Smooth muscle cell (in vitro differentiated cells): ENCODE measurements around the gene DENND1B. TPM values are rescaled to one million over a fixed set of nuclear protein-coding genes. Genes with fewer than 3 reads are reported as not detected.

ENCODE experiments used
- DNase-seq: peaks from one replicate; lab custom pipeline; 2025; ENCODE audit not compliant: unreplicated experiment; lab: John Stamatoyannopoulos, UW
- H2AFZ ChIP-seq: fragments of 200-600 bp; sonication (generic); 2 replicates; pipeline ENCODE4 v1.6.0; 2016; ENCODE audit warnings: antibody characterized with exemption, low read depth, mild to moderate bottlenecking
- H3F3A ChIP-seq: fragments of 200-600 bp; sonication (generic); 2 replicates; pipeline ENCODE4 v1.6.0; 2017; ENCODE audit warnings: antibody characterized with exemption, low read depth
- H3K27ac ChIP-seq: fragments of 200-600 bp; sonication (generic); 2 replicates; pipeline ENCODE4 v1.5.1; 2016; ENCODE audit warnings: low read depth, mild to moderate bottlenecking
- H3K27me3 ChIP-seq: fragments of 200-600 bp; sonication (generic); 2 replicates; pipeline ENCODE4 v1.6.1; 2016; ENCODE audit warnings: low read depth, mild to moderate bottlenecking
- H3K36me3 ChIP-seq: fragments of 200-600 bp; sonication (generic); 2 replicates; pipeline ENCODE4 v1.5.1; 2016; ENCODE audit warnings: low read depth
- H3K4me1 ChIP-seq: fragments of 200-600 bp; sonication (generic); 2 replicates; pipeline ENCODE4 v1.5.1; 2016; ENCODE audit warnings: low read depth
- H3K4me2 ChIP-seq: fragments of 200-600 bp; sonication (generic); 2 replicates; pipeline ENCODE4 v1.6.0; 2016; ENCODE audit warnings: mild to moderate bottlenecking
- H3K4me3 ChIP-seq: fragments of 200-600 bp; sonication (generic); 2 replicates; pipeline ENCODE4 v1.5.1; 2016; ENCODE audit warnings: mild to moderate bottlenecking
- H3K79me2 ChIP-seq: fragments of 200-600 bp; sonication (generic); 2 replicates; pipeline ENCODE4 v1.6.0; 2016; ENCODE audit warnings: low read depth, mild to moderate bottlenecking
- H3K9ac ChIP-seq: fragments of 200-600 bp; sonication (generic); 2 replicates; pipeline ENCODE4 v1.6.0; 2016; ENCODE audit warnings: low read depth
- H3K9me3 ChIP-seq: fragments of 200-600 bp; sonication (generic); replicated peaks from 2 replicates; pipeline ENCODE4 v1.5.1; 2016; ENCODE audit warnings: low read depth
- H4K20me1 ChIP-seq: fragments of 200-600 bp; sonication (generic); 2 replicates; pipeline ENCODE4 v1.6.0; 2016; ENCODE audit warnings: low read depth
- CTCF ChIP-seq: fragments of 200-600 bp; sonication (generic); IDR thresholded peaks from 2 replicates; pipeline ENCODE4 v1.5.1; 2017; ENCODE audit warnings: borderline replicate concordance, mild to moderate bottlenecking, antibody characterized with exemption; ENCODE audit not compliant: insufficient read depth, poor library complexity, severe bottlenecking
- WGBS: methylation state at CpG from one replicate; pipeline ENCODE4 v1.1.7; 2016; ENCODE audit warnings: low lambda C conversion rate; 5-methylcytosine and 5-hydroxymethylcytosine counted together
- polyA plus RNA-seq: library from polyadenylated mRNA; unstranded; fragments of >200 nt; fragmentation: Nextera tagmentation; extraction: Ambion mirVana; gene quantifications from 2 replicates; pipeline ENCODE4 v1.2.1, GENCODE V29; 2016
- total RNA-seq: library from RNA; depleted of rRNA; stranded (reverse); fragments of >200 nt; gene quantifications from 2 replicates; pipeline ENCODE4 v1.2.3, GENCODE V29; 2014

DENND1B gene
- total and polyA plus RNA-seq, 2 experiments from 2014 or later, result 7.5 to 22.0 TPM

DNA sequence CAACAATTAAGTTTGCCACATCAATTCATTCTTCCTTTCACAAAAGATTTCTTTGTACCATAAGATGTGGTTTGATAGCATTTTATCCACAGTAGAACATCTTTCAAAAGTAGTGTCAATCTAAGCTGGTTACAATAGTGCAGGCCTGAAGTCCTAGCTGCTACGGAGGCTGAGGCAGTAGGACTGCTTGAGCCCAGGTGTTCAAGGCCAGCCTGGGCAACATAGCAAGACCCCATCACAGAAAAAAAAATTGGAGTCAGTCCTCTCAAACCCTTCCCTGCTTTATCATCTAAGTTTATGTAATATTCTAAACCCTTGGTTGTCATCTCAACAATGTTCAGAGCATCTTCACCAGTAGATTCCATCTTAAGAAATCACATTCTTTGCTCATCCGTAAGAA, 31.7 kb downstream of the DENND1B start:
- DNase-seq, result no peak
- Histone ChIP-seq H3K27me3 (no peaks in the 10 kb centered on the region), H4K20me1 (peaks cover 17% of the 10 kb centered on the region), H3K9ac (no peak overlapping the region), H3K4me2 (no peak overlapping the region), H3K9me3 (no peaks in the 10 kb centered on the region), H3K36me3 (no peaks in the 10 kb centered on the region), H3K79me2 (peaks cover 10% of the 10 kb centered on the region), H3K4me1 (no peaks in the 10 kb centered on the region), H3K27ac (no peak overlapping the region), H3F3A (no peaks in the 10 kb centered on the region), H3K4me3 (no peak overlapping the region), H2AFZ (no peak overlapping the region)
- WGBS, result 97% methylated on average over 2 of the region's 2 CpGs
- no peak for TF ChIP-seq CTCF

- no peaks in the 10 kb centered on the region for H3K4me1 ChIP-seq
- peaks cover 21% of the 10 kb centered on the region for H4K20me1 ChIP-seq
- H2AFZ ChIP-seq, result no peak overlapping the region
- no peak overlapping the region for H3K9ac ChIP-seq
- DNase-seq, result no peak
- H3K27me3 ChIP-seq, result no peaks in the 10 kb centered on the region
- H3K4me3 ChIP-seq, result no peak overlapping the region
- H3K27ac ChIP-seq, result no peak overlapping the region
- no peak overlapping the region for H3K4me2 ChIP-seq
- H3K79me2 ChIP-seq, result no peaks in the 10 kb centered on the region
- no peak for TF ChIP-seq CTCF
- WGBS, result 88% methylated on average over 2 of the region's 2 CpGs
- H3K9me3 ChIP-seq, result no peaks in the 10 kb centered on the region
- H3K36me3 ChIP-seq, result no peaks in the 10 kb centered on the region
- no peaks in the 10 kb centered on the region for H3F3A ChIP-seq
Measured at GRCh38 chr1:197740992-197741391, 34.3 kb downstream of the DENND1B start.

DNA sequence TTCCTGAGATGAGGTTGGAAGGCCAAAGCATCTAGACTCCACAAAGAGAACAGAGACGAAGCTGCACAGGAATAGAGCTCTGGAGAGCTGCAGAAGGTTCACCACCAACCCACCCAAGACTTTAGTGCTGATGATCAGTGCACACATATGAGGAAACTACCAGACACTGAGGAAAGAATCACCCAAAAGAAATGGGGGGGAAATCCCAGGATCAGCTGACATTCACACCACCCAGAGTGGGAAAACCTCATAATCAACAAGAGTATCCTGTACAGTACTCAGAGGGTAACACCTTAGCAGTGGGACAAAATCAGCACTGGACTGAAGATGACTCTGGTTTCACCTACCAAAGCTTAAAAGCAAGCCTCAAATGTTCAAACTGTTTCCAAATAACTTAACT, 36.4 kb downstream of the DENND1B start:
- H3K9ac ChIP-seq, result no peak overlapping the region
- H3K27me3 ChIP-seq, result no peaks in the 10 kb centered on the region
- TF ChIP-seq CTCF, result no peak
- H3F3A ChIP-seq, result no peaks in the 10 kb centered on the region
- no peak overlapping the region for H3K27ac ChIP-seq
- H2AFZ ChIP-seq, result no peak overlapping the region
- H3K36me3 ChIP-seq, result peaks cover 4% of the 10 kb centered on the region
- no peak for DNase-seq
- no peak overlapping the region for H3K4me3 ChIP-seq
- WGBS, result 0% methylated on average over 1 of the region's 1 CpG
- peaks cover 21% of the 10 kb centered on the region for H4K20me1 ChIP-seq
- H3K79me2 ChIP-seq, result peaks cover 7% of the 10 kb centered on the region
- no peak overlapping the region for H3K4me2 ChIP-seq
- H3K9me3 ChIP-seq, result no peaks in the 10 kb centered on the region
- H3K4me1 ChIP-seq, result peaks cover 12% of the 10 kb centered on the region

DNA sequence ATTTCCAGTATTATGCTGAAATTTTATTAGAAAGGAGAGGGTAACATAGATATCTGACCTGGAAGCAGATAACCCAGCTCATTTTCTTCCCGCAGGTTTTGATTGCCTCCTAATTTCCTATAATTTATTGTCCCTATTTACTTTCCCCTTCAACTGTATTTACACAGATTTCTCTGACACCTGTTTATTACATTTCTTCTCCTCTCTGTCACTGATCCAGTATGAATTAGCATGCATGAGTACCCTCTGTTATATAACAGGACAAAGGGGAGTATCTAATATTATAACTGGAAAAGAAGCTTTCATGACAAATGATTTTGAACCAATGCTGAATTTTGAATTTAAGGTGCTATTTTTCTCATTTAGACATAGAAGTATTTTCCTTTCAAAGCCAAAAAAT, 37.4 kb downstream of the DENND1B start:
- no peak for TF ChIP-seq CTCF
- WGBS, result 85% methylated on average over 1 of the region's 1 CpG
- Histone ChIP-seq H3K36me3 (peaks cover 4% of the 10 kb centered on the region), H3K4me2 (no peak overlapping the region), H3K9ac (no peak overlapping the region), H3K4me1 (peaks cover 18% of the 10 kb centered on the region), H2AFZ (no peak overlapping the region), H3K9me3 (no peaks in the 10 kb centered on the region), H3K27ac (no peak overlapping the region), H3K79me2 (peaks cover 9% of the 10 kb centered on the region), H3K4me3 (no peak overlapping the region), H3K27me3 (no peaks in the 10 kb centered on the region), H3F3A (no peaks in the 10 kb centered on the region), H4K20me1 (peaks cover 21% of the 10 kb centered on the region)
- no peak for DNase-seq
